Measurements from ENCODE around the gene RHO. TPM values are rescaled to one million over a fixed set of nuclear protein-coding genes. Genes with fewer than 3 reads are reported as not detected.
A peak's percentile ranks its signal among the peaks of the same experiment; 100 is the strongest.

The RHO gene
- total RNA-seq, 2 donors from 2014 or later: 0.22 to 0.26 TPM

- Histone ChIP-seq H3K9ac (ENCODE audit: extremely low read depth, low read length, poor library complexity, severe bottlenecking) (no peak overlapping the region), H3K9me3 (ENCODE audit: control insufficient read depth, low read length) (no peaks in the 10 kb centered on the region), H3K36me3 (ENCODE audit: control insufficient read depth, insufficient read depth, low read length) (no peaks in the 10 kb centered on the region), H3K4me1 (ENCODE audit: control insufficient read depth, insufficient read depth, low read length) (peaks cover 3% of the 10 kb centered on the region), H3K27ac (ENCODE audit: low read depth, low read length) (no peak overlapping the region), H3K4me3 (ENCODE audit: low read length) (no peak overlapping the region), H3K27me3 (ENCODE audit: control insufficient read depth, insufficient read depth, low read length, poor library complexity, severe bottlenecking) (no peaks in the 10 kb centered on the region)
- peaks cover 15% of the 10 kb centered on the region for H3K4me1 Mint-ChIP-seq
- H3K4me3 Mint-ChIP-seq: no peak overlapping the region
- no peak overlapping the region for H3K27ac Mint-ChIP-seq
- DNase-seq: no peak
- no peaks in the 10 kb centered on the region for H3K9me3 Mint-ChIP-seq
- WGBS, 2 experiments (ENCODE audit: insufficient coverage in 1 of 2, insufficient read length in 1 of 2): 93 to 95% methylated on average over 9 to 18 of the region's 18 CpGs
- TF ChIP-seq, protein P1, sequence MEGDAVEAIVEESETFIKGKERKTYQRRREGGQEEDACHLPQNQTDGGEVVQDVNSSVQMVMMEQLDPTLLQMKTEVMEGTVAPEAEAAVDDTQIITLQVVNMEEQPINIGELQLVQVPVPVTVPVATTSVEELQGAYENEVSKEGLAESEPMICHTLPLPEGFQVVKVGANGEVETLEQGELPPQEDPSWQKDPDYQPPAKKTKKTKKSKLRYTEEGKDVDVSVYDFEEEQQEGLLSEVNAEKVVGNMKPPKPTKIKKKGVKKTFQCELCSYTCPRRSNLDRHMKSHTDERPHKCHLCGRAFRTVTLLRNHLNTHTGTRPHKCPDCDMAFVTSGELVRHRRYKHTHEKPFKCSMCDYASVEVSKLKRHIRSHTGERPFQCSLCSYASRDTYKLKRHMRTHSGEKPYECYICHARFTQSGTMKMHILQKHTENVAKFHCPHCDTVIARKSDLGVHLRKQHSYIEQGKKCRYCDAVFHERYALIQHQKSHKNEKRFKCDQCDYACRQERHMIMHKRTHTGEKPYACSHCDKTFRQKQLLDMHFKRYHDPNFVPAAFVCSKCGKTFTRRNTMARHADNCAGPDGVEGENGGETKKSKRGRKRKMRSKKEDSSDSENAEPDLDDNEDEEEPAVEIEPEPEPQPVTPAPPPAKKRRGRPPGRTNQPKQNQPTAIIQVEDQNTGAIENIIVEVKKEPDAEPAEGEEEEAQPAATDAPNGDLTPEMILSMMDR (conservative IDR thresholded peaks at IDR 0.05): no peak
- no peaks in the 10 kb centered on the region for H3K27me3 Mint-ChIP-seq (ENCODE audit: insufficient read depth)
- peaks cover 5% of the 10 kb centered on the region for H3K36me3 Mint-ChIP-seq (ENCODE audit: low read depth)
Observed at GRCh38 chr3:129572603-129573002, 44.2 kb downstream of the RHO start.

DNA sequence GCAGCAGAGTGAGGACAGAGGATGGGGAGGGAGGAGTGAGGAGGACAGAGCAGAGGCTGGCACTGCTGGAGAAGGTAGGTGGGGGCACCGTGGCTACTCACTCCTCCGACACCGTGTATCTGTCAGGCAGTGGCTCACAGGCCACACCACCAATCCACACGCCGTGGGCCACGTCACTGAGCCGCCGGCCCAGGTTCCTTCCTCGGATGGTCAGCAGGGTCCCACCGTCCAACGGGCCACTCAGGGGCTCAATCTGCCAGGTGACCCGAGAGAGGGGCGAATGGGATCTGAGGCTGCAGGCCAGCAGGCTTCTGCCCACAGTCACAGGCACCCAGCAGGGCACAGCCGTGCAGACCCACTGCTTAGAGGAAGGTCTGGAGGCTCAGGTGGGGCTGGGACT lies 45.1 kb downstream of the RHO start:
- WGBS, 2 experiments (ENCODE audit: insufficient coverage in 1 of 2, insufficient read length in 1 of 2): 94 to 100% methylated on average over 3 to 14 of the region's 14 CpGs
- Histone ChIP-seq H3K4me1 (ENCODE audit: control insufficient read depth, insufficient read depth, low read length) (peaks cover 3% of the 10 kb centered on the region), H3K36me3 (ENCODE audit: control insufficient read depth, insufficient read depth, low read length) (no peaks in the 10 kb centered on the region), H3K4me3 (ENCODE audit: low read length) (no peak overlapping the region), H3K9ac (ENCODE audit: extremely low read depth, low read length, poor library complexity, severe bottlenecking) (no peak overlapping the region), H3K27me3 (ENCODE audit: control insufficient read depth, insufficient read depth, low read length, poor library complexity, severe bottlenecking) (no peaks in the 10 kb centered on the region), H3K27ac (ENCODE audit: low read depth, low read length) (no peak overlapping the region), H3K9me3 (ENCODE audit: control insufficient read depth, low read length) (no peaks in the 10 kb centered on the region)
- Mint-ChIP-seq H3K27me3 (ENCODE audit: insufficient read depth) (no peaks in the 10 kb centered on the region), H3K27ac (peak overlapping the region; percentile 81), H3K4me3 (no peak overlapping the region), H3K4me1 (peaks cover 15% of the 10 kb centered on the region), H3K36me3 (ENCODE audit: low read depth) (peaks cover 5% of the 10 kb centered on the region), H3K9me3 (no peaks in the 10 kb centered on the region)
- no peak for DNase-seq
- TF ChIP-seq, protein P1 (conservative IDR thresholded peaks at IDR 0.05): no peak

- H3K36me3 Mint-ChIP-seq (ENCODE audit: low read depth): no peaks in the 10 kb centered on the region
- Histone ChIP-seq H3K27me3 (ENCODE audit: control insufficient read depth, insufficient read depth, low read length, poor library complexity, severe bottlenecking) (no peaks in the 10 kb centered on the region), H3K9ac (ENCODE audit: extremely low read depth, low read length, poor library complexity, severe bottlenecking) (no peak overlapping the region), H3K4me1 (ENCODE audit: control insufficient read depth, insufficient read depth, low read length) (peaks cover 3% of the 10 kb centered on the region), H3K4me3 (ENCODE audit: low read length) (no peak overlapping the region), H3K9me3 (ENCODE audit: control insufficient read depth, low read length) (no peaks in the 10 kb centered on the region), H3K36me3 (ENCODE audit: control insufficient read depth, insufficient read depth, low read length) (no peaks in the 10 kb centered on the region), H3K27ac (ENCODE audit: low read depth, low read length) (no peak overlapping the region)
- TF ChIP-seq, protein P1 (conservative IDR thresholded peaks at IDR 0.05): no peak
- 95 to 97% methylated on average over 15 to 24 of the region's 24 CpGs for WGBS, 2 experiments (ENCODE audit: insufficient coverage in 1 of 2, insufficient read length in 1 of 2)
- no peak overlapping the region for H3K27ac Mint-ChIP-seq
- no peak for DNase-seq
- no peaks in the 10 kb centered on the region for H3K27me3 Mint-ChIP-seq (ENCODE audit: insufficient read depth)
- peaks cover 15% of the 10 kb centered on the region for H3K4me1 Mint-ChIP-seq
- no peaks in the 10 kb centered on the region for H3K9me3 Mint-ChIP-seq
- no peak overlapping the region for H3K4me3 Mint-ChIP-seq
Observed at GRCh38 chr3:129574206-129574605, 45.8 kb downstream of the RHO start.
